ENCODE results near the gene NAALADL2. TPM values are rescaled to one million over a fixed set of nuclear protein-coding genes. Genes with fewer than 3 reads are reported as not detected.

Gene NAALADL2
- total and polyA plus RNA-seq, 2 of the 13 experiments (the other 11 are each of a cell fraction or from before 2014, with no cell fraction given): 0.08 TPM; not detected in 1

DNA sequence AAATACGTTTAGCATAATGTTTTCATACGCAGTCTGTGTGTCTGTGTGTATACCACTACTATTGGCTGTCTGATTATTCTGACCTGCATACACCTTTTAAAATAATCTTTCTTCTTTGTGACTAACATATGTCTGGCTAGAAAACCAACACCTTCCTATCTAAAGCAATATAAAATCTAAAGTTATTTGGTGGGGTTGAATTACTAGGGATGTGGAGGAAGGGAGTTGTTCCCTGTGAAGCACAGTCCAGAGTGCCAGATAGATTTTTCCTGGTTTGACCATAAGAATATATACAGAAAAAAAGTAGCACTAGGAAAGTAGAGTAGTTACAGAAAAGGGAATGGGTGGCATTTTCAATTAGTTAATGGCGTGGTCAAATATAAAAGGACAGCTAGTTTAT, 918.8 kb downstream of the NAALADL2 start:
- TF ChIP-seq NFYB (CRISPR knock-in tag; IDR thresholded peaks at IDR 0.05): no peak
- TF ChIP-seq ZNF543 (CRISPR knock-in tag; IDR thresholded peaks at IDR 0.05): no peak
- Histone ChIP-seq H3K9me3 (ENCODE audit: low read length) (no peaks in the 10 kb centered on the region; the same call in 1 of the 2 replicates), H3K27me3 (ENCODE audit: control insufficient read depth in 1 of 2, insufficient read depth in 2 of 2, low read length in 2 of 2) (no peaks in the 10 kb centered on the region), H2AFZ (ENCODE audit: low read length) (no peak overlapping the region), H3K4me2 (ENCODE audit: low read depth, low read length) (no peak overlapping the region), H3K4me3 (replicated peaks in 1 of 3; ENCODE audit: insufficient read depth in 1 of 3, low read depth in 2 of 3, low read length in 3 of 3) (no peak overlapping the region), H3K4me1 (ENCODE audit: insufficient read depth, low read length) (no peaks in the 10 kb centered on the region), H3K9ac (ENCODE audit: insufficient read depth, low read depth, low read length) (no peak overlapping the region), H4K20me1 (ENCODE audit: insufficient read depth, low read length) (no peaks in the 10 kb centered on the region), H3K79me2 (ENCODE audit: insufficient read depth, low read length) (no peaks in the 10 kb centered on the region), H3K36me3 (replicated peaks in 1 of 2; ENCODE audit: control insufficient read depth in 1 of 2, insufficient read depth in 2 of 2, low read length in 2 of 2) (no peaks in the 10 kb centered on the region), H3K27ac (ENCODE audit: extremely low read length, insufficient read depth, low read length) (no peak overlapping the region)
- intact Hi-C loops (cut with micrococcal nuclease; ENCODE audit: unreplicated experiment) (no loop called here), in situ Hi-C loops (cut with HindIII; ENCODE audit: extremely low pct_ligation_motif_present, low pct_unique_long_range_greater_than_20kb) (no loop called here)
- ATAC-seq (no peak), FAIRE-seq (no peak), DNase-seq (ENCODE audit: low spot score) (no peak)
- ChIA-PET CTCF (ENCODE audit: low intra/inter-chr PET ratio, low total read pairs) (no interaction called here), POLR2A (no interaction called here)
- no TSS peak for BruUV-seq (replicated peaks)
- WGBS (ENCODE audit: low lambda C conversion rate): 20% methylated on average over 3 of the region's 3 CpGs

DNA sequence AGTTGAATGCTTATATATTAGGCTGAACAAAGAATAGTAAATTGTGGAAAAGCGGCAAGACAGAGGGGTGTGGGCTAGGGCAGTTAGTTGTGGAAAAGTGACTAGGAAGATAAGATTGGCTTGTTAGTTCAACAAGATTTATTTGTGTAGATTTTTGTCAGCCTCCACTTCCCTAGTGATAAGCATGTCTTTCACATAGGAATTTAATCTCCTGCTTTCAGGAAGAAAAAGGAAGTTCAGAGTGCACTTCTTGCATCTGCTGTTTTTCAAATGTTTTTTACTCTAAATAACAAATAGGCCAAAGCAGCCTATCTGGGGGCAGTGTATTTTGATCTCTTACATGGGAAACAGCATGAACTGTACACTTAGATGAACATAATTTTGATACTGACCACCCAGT, 919.9 kb downstream of the NAALADL2 start:
- Histone ChIP-seq H3K27ac (ENCODE audit: extremely low read length, insufficient read depth, low read length) (no peak overlapping the region), H4K20me1 (ENCODE audit: insufficient read depth, low read length) (no peaks in the 10 kb centered on the region), H3K4me2 (ENCODE audit: low read depth, low read length) (no peak overlapping the region), H3K4me3 (replicated peaks in 1 of 3; ENCODE audit: insufficient read depth in 1 of 3, low read depth in 2 of 3, low read length in 3 of 3) (no peak overlapping the region), H3K79me2 (ENCODE audit: insufficient read depth, low read length) (no peaks in the 10 kb centered on the region), H3K36me3 (replicated peaks in 1 of 2; ENCODE audit: control insufficient read depth in 1 of 2, insufficient read depth in 2 of 2, low read length in 2 of 2) (no peaks in the 10 kb centered on the region), H3K27me3 (ENCODE audit: control insufficient read depth in 1 of 2, insufficient read depth in 2 of 2, low read length in 2 of 2) (no peaks in the 10 kb centered on the region), H3K4me1 (ENCODE audit: insufficient read depth, low read length) (no peaks in the 10 kb centered on the region), H3K9me3 (ENCODE audit: low read length) (no peaks in the 10 kb centered on the region; the same call in 1 of the 2 replicates), H3K9ac (ENCODE audit: insufficient read depth, low read depth, low read length) (no peak overlapping the region), H2AFZ (ENCODE audit: low read length) (no peak overlapping the region)
- no peak for ATAC-seq
- WGBS (ENCODE audit: low lambda C conversion rate): 76% methylated on average over 1 of the region's 1 CpG
- no TSS peak for BruUV-seq (replicated peaks)
- no peak for DNase-seq (ENCODE audit: low spot score)
- ChIA-PET CTCF (ENCODE audit: low intra/inter-chr PET ratio, low total read pairs) (no interaction called here), POLR2A (no interaction called here)
- in situ Hi-C loops (cut with HindIII; ENCODE audit: extremely low pct_ligation_motif_present, low pct_unique_long_range_greater_than_20kb) (no loop called here), intact Hi-C loops (cut with micrococcal nuclease; ENCODE audit: unreplicated experiment) (no loop called here)
- no peak for FAIRE-seq
- TF ChIP-seq ZBTB1 (CRISPR knock-in tag; IDR thresholded peaks at IDR 0.05; ENCODE audit: borderline replicate concordance): no peak
- no peak for TF ChIP-seq ZNF644 (CRISPR knock-in tag; IDR thresholded peaks at IDR 0.05; ENCODE audit: low read depth)
- no peak for TF ChIP-seq KMT2B (CRISPR knock-in tag; IDR thresholded peaks at IDR 0.05)
- TF ChIP-seq XBP1 (CRISPR knock-in tag; IDR thresholded peaks at IDR 0.05): no peak
- TF ChIP-seq TGIF2 (CRISPR knock-in tag; IDR thresholded peaks at IDR 0.05): no peak
- TF ChIP-seq MYC (CRISPR knock-in tag; IDR thresholded peaks at IDR 0.05; ENCODE audit: borderline replicate concordance): no peak
- no peak for TF ChIP-seq ZNF720 (CRISPR knock-in tag; IDR thresholded peaks at IDR 0.05)
- TF ChIP-seq ZSCAN30 (CRISPR knock-in tag; IDR thresholded peaks at IDR 0.05): no peak
- no peak for TF ChIP-seq DNMT1 (CRISPR knock-in tag; IDR thresholded peaks at IDR 0.05)
- no peak for TF ChIP-seq ETV6 (CRISPR knock-in tag; conservative IDR thresholded peaks at IDR 0.05)
- no peak for TF ChIP-seq ZNF138 (CRISPR knock-in tag; IDR thresholded peaks at IDR 0.05; ENCODE audit: low read depth)
- no peak for TF ChIP-seq BCL6 (CRISPR knock-in tag; IDR thresholded peaks at IDR 0.05)
- TF ChIP-seq ZNF225 (CRISPR knock-in tag; IDR thresholded peaks at IDR 0.05): no peak
- no peak for TF ChIP-seq ARID2 (CRISPR knock-in tag; IDR thresholded peaks at IDR 0.05; ENCODE audit: borderline replicate concordance)
- no peak for TF ChIP-seq SMAD3 (CRISPR knock-in tag; IDR thresholded peaks at IDR 0.05)
- TF ChIP-seq E2F1 (CRISPR knock-in tag; IDR thresholded peaks at IDR 0.05): no peak
- TF ChIP-seq HMG20B (CRISPR knock-in tag; conservative IDR thresholded peaks at IDR 0.05): no peak
- TF ChIP-seq, protein P1, sequence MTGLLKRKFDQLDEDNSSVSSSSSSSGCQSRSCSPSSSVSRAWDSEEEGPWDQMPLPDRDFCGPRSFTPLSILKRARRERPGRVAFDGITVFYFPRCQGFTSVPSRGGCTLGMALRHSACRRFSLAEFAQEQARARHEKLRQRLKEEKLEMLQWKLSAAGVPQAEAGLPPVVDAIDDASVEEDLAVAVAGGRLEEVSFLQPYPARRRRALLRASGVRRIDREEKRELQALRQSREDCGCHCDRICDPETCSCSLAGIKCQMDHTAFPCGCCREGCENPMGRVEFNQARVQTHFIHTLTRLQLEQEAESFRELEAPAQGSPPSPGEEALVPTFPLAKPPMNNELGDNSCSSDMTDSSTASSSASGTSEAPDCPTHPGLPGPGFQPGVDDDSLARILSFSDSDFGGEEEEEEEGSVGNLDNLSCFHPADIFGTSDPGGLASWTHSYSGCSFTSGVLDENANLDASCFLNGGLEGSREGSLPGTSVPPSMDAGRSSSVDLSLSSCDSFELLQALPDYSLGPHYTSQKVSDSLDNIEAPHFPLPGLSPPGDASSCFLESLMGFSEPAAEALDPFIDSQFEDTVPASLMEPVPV (CRISPR knock-in tag; IDR thresholded peaks at IDR 0.05): no peak
